GM18508 (cell line): ENCODE measurements around the gene HAND2.

Source experiments
- ATAC-seq: cut with Tn5 transposase; IDR thresholded peaks from one replicate; pipeline ENCODE4 v1.9.1; 2021; ENCODE audit warnings: moderate number of reproducible peaks; ENCODE audit not compliant: insufficient read depth, unreplicated experiment

Gene HAND2

GRCh38 chr4:173522160-173522950 is 7.7 kb downstream of the HAND2 start:
- no peak for ATAC-seq

- no peak for ATAC-seq
Observed at GRCh38 chr4:173521467-173522159, 8.4 kb downstream of the HAND2 start.

GRCh38 chr4:173520921-173521466 is 9.0 kb downstream of the HAND2 start:
- no peak for ATAC-seq

- ATAC-seq: no peak
Observed at GRCh38 chr4:173519111-173520101, 10.6 kb downstream of the HAND2 start.

GRCh38 chr4:173518425-173519102 is 11.5 kb downstream of the HAND2 start:
- ATAC-seq: no peak

GRCh38 chr4:173517781-173518424 is 12.1 kb downstream of the HAND2 start:
- ATAC-seq: no peak

GRCh38 chr4:173516621-173517524 is 13.2 kb downstream of the HAND2 start:
- ATAC-seq: no peak

GRCh38 chr4:173515458-173515857 is 14.6 kb downstream of the HAND2 start:
- no peak for ATAC-seq

- ATAC-seq: no peak
Observed at GRCh38 chr4:173514641-173515217, 15.3 kb downstream of the HAND2 start.

- ATAC-seq: no peak
Observed at GRCh38 chr4:173513651-173514050, 16.4 kb downstream of the HAND2 start.

GRCh38 chr4:173511787-173512361 is 18.2 kb downstream of the HAND2 start:
- ATAC-seq: no peak

- ATAC-seq: peak; percentile 25
Observed at GRCh38 chr4:173509036-173510001, 20.7 kb downstream of the HAND2 start.

- no peak for ATAC-seq
Observed at GRCh38 chr4:173508386-173509035, 21.5 kb downstream of the HAND2 start.

GRCh38 chr4:173507471-173508385 is 22.3 kb downstream of the HAND2 start:
- no peak for ATAC-seq
